ENCODE data around the gene CHD6. TPM values are rescaled to one million over a fixed set of nuclear protein-coding genes. Genes with fewer than 3 reads are reported as not detected.

CHD6 gene
- total RNA-seq, 1 experiment from 2014 or later = 27.2 TPM

DNA sequence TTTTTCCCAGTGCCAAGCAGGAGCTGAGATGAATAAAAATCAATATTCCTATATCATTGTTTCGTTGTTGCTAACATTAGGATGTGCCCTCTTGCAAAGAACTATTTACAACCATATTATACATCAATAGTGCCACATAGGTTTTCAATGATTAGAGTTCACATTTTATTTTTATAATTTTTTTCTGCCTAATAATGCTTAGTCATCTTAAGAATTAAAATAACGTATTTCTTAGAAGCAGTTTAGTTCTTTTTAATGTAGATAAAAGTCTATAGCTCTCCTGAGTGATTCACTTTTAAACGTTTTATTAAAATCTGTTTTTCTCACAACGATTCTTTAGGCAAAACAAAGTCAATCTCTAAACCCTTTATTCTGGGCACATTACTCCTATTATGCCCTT lies 71.6 kb downstream of the CHD6 start:
- ChIA-PET CTCF (no interaction called here), POLR2A (no interaction called here)
- peaks cover 11% of the 10 kb centered on the region for H3K36me3 Mint-ChIP-seq (ENCODE audit: insufficient read depth, unreplicated experiment)
- DNase-seq (ENCODE audit: unreplicated experiment) = no peak
- no peaks in the 10 kb centered on the region for H3K4me1 Mint-ChIP-seq (ENCODE audit: insufficient read depth, unreplicated experiment)
- no peak overlapping the region for H3K4me3 Mint-ChIP-seq (ENCODE audit: unreplicated experiment)
- BruUV-seq (replicated peaks) = no TSS peak
- no peaks in the 10 kb centered on the region for H3K27me3 Mint-ChIP-seq (ENCODE audit: insufficient read depth, unreplicated experiment)
- no peaks in the 10 kb centered on the region for H3K9me3 Mint-ChIP-seq (ENCODE audit: unreplicated experiment)
- TF ChIP-seq, protein P1, sequence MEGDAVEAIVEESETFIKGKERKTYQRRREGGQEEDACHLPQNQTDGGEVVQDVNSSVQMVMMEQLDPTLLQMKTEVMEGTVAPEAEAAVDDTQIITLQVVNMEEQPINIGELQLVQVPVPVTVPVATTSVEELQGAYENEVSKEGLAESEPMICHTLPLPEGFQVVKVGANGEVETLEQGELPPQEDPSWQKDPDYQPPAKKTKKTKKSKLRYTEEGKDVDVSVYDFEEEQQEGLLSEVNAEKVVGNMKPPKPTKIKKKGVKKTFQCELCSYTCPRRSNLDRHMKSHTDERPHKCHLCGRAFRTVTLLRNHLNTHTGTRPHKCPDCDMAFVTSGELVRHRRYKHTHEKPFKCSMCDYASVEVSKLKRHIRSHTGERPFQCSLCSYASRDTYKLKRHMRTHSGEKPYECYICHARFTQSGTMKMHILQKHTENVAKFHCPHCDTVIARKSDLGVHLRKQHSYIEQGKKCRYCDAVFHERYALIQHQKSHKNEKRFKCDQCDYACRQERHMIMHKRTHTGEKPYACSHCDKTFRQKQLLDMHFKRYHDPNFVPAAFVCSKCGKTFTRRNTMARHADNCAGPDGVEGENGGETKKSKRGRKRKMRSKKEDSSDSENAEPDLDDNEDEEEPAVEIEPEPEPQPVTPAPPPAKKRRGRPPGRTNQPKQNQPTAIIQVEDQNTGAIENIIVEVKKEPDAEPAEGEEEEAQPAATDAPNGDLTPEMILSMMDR (IDR thresholded peaks at IDR 0.05; ENCODE audit: unreplicated experiment) = no peak
- no peak overlapping the region for H3K27ac Mint-ChIP-seq (ENCODE audit: low read depth, unreplicated experiment)
- intact Hi-C loops (cut with micrococcal nuclease) = no loop called here

DNA sequence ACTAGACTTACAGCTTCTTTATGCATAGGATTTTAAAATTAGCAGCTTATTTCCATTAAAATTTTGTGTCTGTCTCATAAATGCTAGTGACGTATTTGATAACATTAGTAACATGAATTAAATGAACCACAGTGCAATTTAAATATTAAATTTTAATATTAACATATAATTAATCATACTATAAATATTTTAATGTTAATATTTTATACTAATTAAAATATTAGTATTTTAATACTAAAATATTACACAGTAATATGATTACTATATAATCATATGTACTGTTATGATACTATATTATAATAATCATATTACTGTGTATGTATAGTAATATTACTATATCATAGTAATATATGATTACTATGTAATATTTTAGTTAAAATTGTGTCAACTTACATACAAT lies 73.7 kb downstream of the CHD6 start:
- intact Hi-C loops (cut with micrococcal nuclease) = no loop called here
- no peaks in the 10 kb centered on the region for H3K9me3 Mint-ChIP-seq (ENCODE audit: unreplicated experiment)
- no peak overlapping the region for H3K4me3 Mint-ChIP-seq (ENCODE audit: unreplicated experiment)
- no peak for DNase-seq (ENCODE audit: unreplicated experiment)
- TF ChIP-seq, protein P1 (IDR thresholded peaks at IDR 0.05; ENCODE audit: unreplicated experiment) = no peak
- ChIA-PET POLR2A (interaction anchor here (0.6 to 1.2 kb wide), 4 partner anchors 8 to 74 kb away, joined by 3 to 5 read pairs (median 4); partner anchors contain the start of gene CHD6), CTCF (interaction anchor here (0.5 to 0.8 kb wide), 5 partner anchors 17 to 519 kb away, joined by 3 to 4 read pairs (median 3); no protein-coding TSS in a partner anchor)
- H3K27me3 Mint-ChIP-seq (ENCODE audit: insufficient read depth, unreplicated experiment) = no peaks in the 10 kb centered on the region
- no TSS peak for BruUV-seq (replicated peaks)
- peaks cover 5% of the 10 kb centered on the region for H3K36me3 Mint-ChIP-seq (ENCODE audit: insufficient read depth, unreplicated experiment)
- no peak overlapping the region for H3K27ac Mint-ChIP-seq (ENCODE audit: low read depth, unreplicated experiment)
- H3K4me1 Mint-ChIP-seq (ENCODE audit: insufficient read depth, unreplicated experiment) = no peaks in the 10 kb centered on the region

DNA sequence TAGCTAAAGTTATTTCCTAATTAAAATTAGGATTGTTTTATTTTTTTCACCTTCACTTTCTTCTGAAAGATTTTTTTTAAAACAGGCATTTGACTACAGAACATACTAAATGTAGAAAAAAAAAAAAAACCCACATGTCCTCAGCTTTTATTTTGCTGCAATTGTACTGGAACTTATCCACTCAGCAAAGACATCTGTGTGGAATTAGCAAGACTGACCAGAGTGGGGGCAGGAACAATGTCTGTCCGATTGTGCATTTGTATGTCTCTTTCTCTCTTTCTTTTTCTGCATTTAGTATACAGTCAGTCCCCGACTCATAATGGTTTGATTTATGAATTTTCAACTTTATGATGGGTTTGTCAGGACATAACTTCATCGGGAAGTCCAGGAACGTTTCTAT lies 77.3 kb downstream of the CHD6 start:
- ChIA-PET POLR2A (no interaction called here), CTCF (interaction anchor here (0.7 to 1.5 kb wide), 4 partner anchors 52 to 112 kb away, joined by 3 to 5 read pairs (median 4); no protein-coding TSS in a partner anchor)
- Mint-ChIP-seq H3K27me3 (ENCODE audit: insufficient read depth, unreplicated experiment) (no peaks in the 10 kb centered on the region), H3K36me3 (ENCODE audit: insufficient read depth, unreplicated experiment) (peaks cover 12% of the 10 kb centered on the region), H3K9me3 (ENCODE audit: unreplicated experiment) (no peaks in the 10 kb centered on the region), H3K27ac (ENCODE audit: low read depth, unreplicated experiment) (no peak overlapping the region), H3K4me3 (ENCODE audit: unreplicated experiment) (no peak overlapping the region), H3K4me1 (ENCODE audit: insufficient read depth, unreplicated experiment) (no peaks in the 10 kb centered on the region)
- intact Hi-C loops (cut with micrococcal nuclease) = no loop called here
- BruUV-seq (replicated peaks) = no TSS peak
- TF ChIP-seq, protein P1 (IDR thresholded peaks at IDR 0.05; ENCODE audit: unreplicated experiment) = no peak
- no peak for DNase-seq (ENCODE audit: unreplicated experiment)

DNA sequence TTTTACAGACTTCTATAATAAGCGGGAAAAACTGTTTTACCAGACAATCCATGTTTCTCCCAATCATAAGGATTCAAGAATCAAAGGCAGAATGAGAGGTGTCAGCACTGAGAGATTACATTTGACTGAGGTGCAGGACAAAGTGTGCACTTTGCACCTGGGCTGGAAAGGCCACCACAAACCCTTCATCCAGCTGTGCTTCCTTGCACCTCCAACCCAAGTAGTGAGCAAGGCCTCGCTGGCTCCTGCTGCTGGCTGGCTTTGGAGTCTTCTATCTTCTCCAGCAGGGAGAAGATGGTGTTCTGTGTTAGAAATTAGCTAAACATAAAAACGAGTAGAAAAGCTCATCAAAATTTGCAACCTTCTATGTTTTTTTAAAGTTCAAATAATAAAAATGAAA lies 77.7 kb downstream of the CHD6 start:
- ChIA-PET CTCF (interaction anchor here (0.6 to 1.5 kb wide), 4 partner anchors 52 to 94 kb away, joined by 3 to 4 read pairs (median 3); no protein-coding TSS in a partner anchor), POLR2A (no interaction called here)
- Mint-ChIP-seq H3K36me3 (ENCODE audit: insufficient read depth, unreplicated experiment) (peaks cover 12% of the 10 kb centered on the region), H3K9me3 (ENCODE audit: unreplicated experiment) (no peaks in the 10 kb centered on the region), H3K4me3 (ENCODE audit: unreplicated experiment) (no peak overlapping the region), H3K27me3 (ENCODE audit: insufficient read depth, unreplicated experiment) (no peaks in the 10 kb centered on the region), H3K4me1 (ENCODE audit: insufficient read depth, unreplicated experiment) (no peaks in the 10 kb centered on the region), H3K27ac (ENCODE audit: low read depth, unreplicated experiment) (no peak overlapping the region)
- TF ChIP-seq, protein P1 (IDR thresholded peaks at IDR 0.05; ENCODE audit: unreplicated experiment) = no peak
- no peak for DNase-seq (ENCODE audit: unreplicated experiment)
- intact Hi-C loops (cut with micrococcal nuclease) = no loop called here
- no TSS peak for BruUV-seq (replicated peaks)

Measured in MCF 10A (cell line).